Breast epithelium (tissue), 4 donors: ENCODE data around the gene SNX25. TPM values are rescaled to one million over a fixed set of nuclear protein-coding genes. Genes with fewer than 3 reads are reported as not detected.

Source experiments
- DNase-seq, 2 donors: peaks; one replicate each; pipeline ENCODE4 v3.0.0-alpha.2; 2019; ENCODE audit warnings: low spot score in 2 of 2
- H3K27ac ChIP-seq, 2 donors: fragments of 200-600 bp; sonication (generic) in 1 of 2; one replicate each; pipeline ENCODE4 v1.5.1; 2016 to 2019; ENCODE audit warnings: mild to moderate bottlenecking in 1 of 2
- H3K27me3 ChIP-seq, 2 donors: fragments of 200-600 bp; sonication (generic) in 1 of 2; one replicate each; pipeline versions ENCODE4 v1.5.1 to v1.6.0; 2017 to 2019; ENCODE audit warnings: control low read depth in 1 of 2, mild to moderate bottlenecking in 1 of 2
- H3K36me3 ChIP-seq: fragments of 200-600 bp; one replicate; pipeline ENCODE4 v1.5.1; 2019
- H3K4me1 ChIP-seq, 2 donors: fragments of 200-600 bp; sonication (generic); one replicate each; pipeline ENCODE4 v1.5.1; 2016 to 2019; ENCODE audit warnings: control low read depth in 1 of 2
- H3K4me3 ChIP-seq, 3 donors: fragments of 200-600 bp; sonication (generic); 1 replicate in 2 of 3; 2 replicates in 1 of 3; pipeline ENCODE4 v1.5.1; 2016 to 2019; ENCODE audit warnings: mild to moderate bottlenecking in 3 of 3, moderate library complexity in 2 of 3
- H3K9me3 ChIP-seq, 2 donors: fragments of 200-600 bp; sonication (generic) in 1 of 2; one replicate each; pipeline ENCODE4 v1.5.1; 2016 to 2019; ENCODE audit warnings: control low read depth in 1 of 2
- POLR2A ChIP-seq: fragments of 450-650 bp; IDR thresholded peaks from one replicate; pipeline ENCODE4 v1.6.1; 2016; ENCODE audit warnings: antibody characterized with exemption, mild to moderate bottlenecking, moderate library complexity
- POLR2AphosphoS5 ChIP-seq, 3 donors: sonication (generic); formaldehyde crosslinking; IDR thresholded peaks; one replicate each; pipeline ENCODE4 v1.6.1; 2017; ENCODE audit warnings: antibody characterized with exemption in 3 of 3
- intact Hi-C: fragments of 100-400 bp; cut with DNase I; formaldehyde crosslinking; loops from one replicate; pipeline ENCODE4 v1.15.1; 2023; ENCODE audit warnings: low total_unique reads
- total RNA-seq, 3 donors: library from RNA; depleted of rRNA; stranded (reverse); fragments of >200 nt; gene quantifications; one replicate each; pipeline ENCODE4 v1.1.0, GENCODE V29; 2016
- TF ChIP-seq, protein P1 (sequence below), 3 donors: fragments of 450-650 bp; IDR thresholded peaks; one replicate each; pipeline ENCODE4 v1.5.1; 2016 to 2017; ENCODE audit warnings: antibody characterized with exemption in 3 of 3, mild to moderate bottlenecking in 3 of 3, moderate library complexity in 3 of 3

Gene SNX25
- total RNA-seq, 3 donors from 2014 or later: 16.8 to 30.1 (median 29.8) TPM

DNA sequence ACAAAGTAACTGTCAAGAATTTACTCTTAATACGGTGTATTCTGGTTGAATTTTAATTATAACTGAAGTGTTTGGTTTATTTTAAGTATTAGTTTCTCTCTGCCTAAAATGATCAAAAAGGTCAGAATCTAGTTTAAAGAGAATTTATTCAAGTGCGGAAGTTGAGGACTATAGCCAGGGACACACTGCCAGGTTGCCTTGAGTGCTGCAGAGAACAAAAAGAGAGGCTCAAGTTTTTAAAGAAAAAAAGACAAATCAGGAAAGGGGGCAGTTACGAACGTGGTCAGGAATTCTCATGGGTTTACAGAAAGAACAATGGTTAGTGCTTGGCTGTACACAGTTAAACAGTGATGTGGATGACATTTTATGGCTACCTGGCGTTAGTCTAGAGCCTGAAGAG lies 81.3 kb downstream of the SNX25 start:
- no peaks in the 10 kb centered on the region for H3K4me1 ChIP-seq
- H3K36me3 ChIP-seq: no peaks in the 10 kb centered on the region
- DNase-seq: no peak
- TF ChIP-seq POLR2AphosphoS5 (IDR thresholded peaks at IDR 0.05) (no peak), POLR2A (no peak)
- TF ChIP-seq, protein P1, sequence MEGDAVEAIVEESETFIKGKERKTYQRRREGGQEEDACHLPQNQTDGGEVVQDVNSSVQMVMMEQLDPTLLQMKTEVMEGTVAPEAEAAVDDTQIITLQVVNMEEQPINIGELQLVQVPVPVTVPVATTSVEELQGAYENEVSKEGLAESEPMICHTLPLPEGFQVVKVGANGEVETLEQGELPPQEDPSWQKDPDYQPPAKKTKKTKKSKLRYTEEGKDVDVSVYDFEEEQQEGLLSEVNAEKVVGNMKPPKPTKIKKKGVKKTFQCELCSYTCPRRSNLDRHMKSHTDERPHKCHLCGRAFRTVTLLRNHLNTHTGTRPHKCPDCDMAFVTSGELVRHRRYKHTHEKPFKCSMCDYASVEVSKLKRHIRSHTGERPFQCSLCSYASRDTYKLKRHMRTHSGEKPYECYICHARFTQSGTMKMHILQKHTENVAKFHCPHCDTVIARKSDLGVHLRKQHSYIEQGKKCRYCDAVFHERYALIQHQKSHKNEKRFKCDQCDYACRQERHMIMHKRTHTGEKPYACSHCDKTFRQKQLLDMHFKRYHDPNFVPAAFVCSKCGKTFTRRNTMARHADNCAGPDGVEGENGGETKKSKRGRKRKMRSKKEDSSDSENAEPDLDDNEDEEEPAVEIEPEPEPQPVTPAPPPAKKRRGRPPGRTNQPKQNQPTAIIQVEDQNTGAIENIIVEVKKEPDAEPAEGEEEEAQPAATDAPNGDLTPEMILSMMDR (IDR thresholded peaks at IDR 0.05): no peak
- intact Hi-C loops: no loop called here
- no peaks in the 10 kb centered on the region for H3K27me3 ChIP-seq
- no peak overlapping the region for H3K4me3 ChIP-seq
- no peaks in the 10 kb centered on the region for H3K9me3 ChIP-seq
- H3K27ac ChIP-seq: no peak overlapping the region

DNA sequence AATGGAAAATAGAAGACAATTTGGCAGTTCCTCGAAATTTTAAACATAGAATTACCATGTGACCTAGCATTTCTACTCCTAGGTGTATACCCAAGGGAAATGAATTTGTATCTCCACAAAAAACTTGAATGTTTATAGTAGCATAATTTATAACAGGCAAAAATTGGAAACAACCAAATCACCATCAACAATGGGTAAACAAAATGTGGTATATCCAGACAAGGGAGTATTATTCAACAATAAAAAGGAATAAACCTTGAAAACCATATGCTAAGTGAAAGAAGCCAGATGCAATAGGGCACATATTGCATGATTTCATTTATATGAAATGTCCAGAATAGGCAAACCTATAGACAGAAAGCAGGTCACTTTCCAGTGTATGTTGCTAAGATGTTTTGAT lies 83.8 kb downstream of the SNX25 start:
- Histone ChIP-seq H3K36me3 (no peaks in the 10 kb centered on the region), H3K9me3 (no peaks in the 10 kb centered on the region), H3K27ac (no peak overlapping the region), H3K4me3 (no peak overlapping the region), H3K27me3 (no peaks in the 10 kb centered on the region), H3K4me1 (no peaks in the 10 kb centered on the region)
- DNase-seq: no peak
- intact Hi-C loops: no loop called here
- no peak for TF ChIP-seq POLR2AphosphoS5 (IDR thresholded peaks at IDR 0.05)
- TF ChIP-seq, protein P1 (IDR thresholded peaks at IDR 0.05): no peak

DNA sequence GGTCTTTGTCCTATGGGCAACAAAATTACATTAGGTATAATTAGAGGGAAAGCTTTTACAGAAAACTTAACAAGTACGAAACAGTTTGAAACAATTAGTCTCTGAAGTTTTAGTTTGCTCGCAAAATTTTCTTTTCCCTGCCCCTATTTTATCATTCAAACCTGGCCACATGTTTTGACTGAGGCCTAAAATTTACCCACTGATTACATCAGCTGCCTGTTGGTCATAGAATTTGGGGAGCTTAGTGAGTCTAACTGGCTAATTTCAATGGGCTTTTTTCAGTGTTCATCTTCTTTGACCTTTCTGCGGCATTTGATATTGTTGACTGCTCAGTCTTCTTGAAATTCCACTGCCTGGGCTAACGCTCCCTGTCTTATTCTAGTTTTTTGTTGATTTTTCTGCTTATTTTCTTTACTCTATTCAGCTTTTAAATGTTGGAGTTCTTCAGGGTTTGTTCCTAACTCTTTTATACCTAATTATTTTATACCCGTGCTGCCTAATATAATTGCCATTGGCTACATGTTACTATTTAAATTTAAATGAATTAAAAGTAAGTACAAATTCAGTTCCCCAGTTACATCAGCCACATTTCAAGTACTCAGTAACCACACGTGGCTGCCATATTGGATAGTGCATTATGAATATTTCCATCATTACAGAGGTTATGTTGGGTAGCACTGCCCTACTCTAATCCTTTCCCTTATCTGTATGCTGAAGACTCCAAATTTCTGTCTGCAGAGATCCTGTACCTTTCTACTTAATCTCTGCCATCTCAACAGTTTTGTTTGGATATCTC lies 87.5 kb downstream of the SNX25 start:
- no peak for DNase-seq
- H3K36me3 ChIP-seq: no peaks in the 10 kb centered on the region
- TF ChIP-seq, protein P1 (IDR thresholded peaks at IDR 0.05): no peak
- TF ChIP-seq POLR2A (no peak), POLR2AphosphoS5 (IDR thresholded peaks at IDR 0.05) (no peak)
- intact Hi-C loops: no loop called here
- no peaks in the 10 kb centered on the region for H3K9me3 ChIP-seq
- H3K27ac ChIP-seq: no peak overlapping the region
- no peak overlapping the region for H3K4me3 ChIP-seq
- H3K27me3 ChIP-seq: no peaks in the 10 kb centered on the region
- no peaks in the 10 kb centered on the region for H3K4me1 ChIP-seq

DNA sequence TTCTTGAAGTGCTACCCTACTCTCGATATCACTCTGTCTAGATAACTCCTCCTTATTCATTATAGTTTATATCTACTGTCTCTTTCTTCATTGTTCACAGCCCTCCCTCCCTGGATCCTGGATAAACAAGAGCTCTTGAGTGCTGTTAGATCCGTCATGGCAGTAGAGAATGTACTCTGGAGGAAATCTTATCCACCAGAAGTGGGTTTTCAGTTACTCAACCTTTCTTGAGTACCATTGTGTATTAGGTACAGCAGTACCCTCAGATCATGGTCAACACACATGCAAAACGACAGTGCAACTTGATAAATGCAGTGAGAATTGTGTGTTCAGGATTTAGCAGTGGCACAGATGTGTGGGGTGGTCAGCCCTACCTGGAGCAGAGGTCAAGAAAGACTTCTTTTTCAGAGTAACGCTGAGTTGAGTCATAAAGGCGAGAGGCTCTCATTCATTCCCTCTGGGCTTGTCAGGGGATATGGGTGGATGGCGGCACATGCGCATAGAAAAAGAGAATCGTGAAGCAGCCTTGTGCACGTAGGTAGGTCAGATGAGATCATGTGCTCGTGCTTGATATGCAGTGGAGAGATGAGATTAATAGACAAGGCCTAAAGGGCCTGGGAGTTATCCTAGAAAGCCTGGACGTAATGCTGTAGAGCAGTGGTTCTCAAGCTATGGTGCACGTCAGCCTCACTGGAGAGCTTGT lies 89.5 kb downstream of the SNX25 start:
- H3K4me3 ChIP-seq: no peak overlapping the region
- no peak overlapping the region for H3K27ac ChIP-seq

More for the DNA sequence above, 89.5 kb downstream of the SNX25 start:
- TF ChIP-seq POLR2AphosphoS5 (IDR thresholded peaks at IDR 0.05) (no peak), POLR2A (no peak)
- TF ChIP-seq, protein P1 (IDR thresholded peaks at IDR 0.05): no peak
- Histone ChIP-seq H3K4me1 (no peaks in the 10 kb centered on the region), H3K9me3 (no peaks in the 10 kb centered on the region), H3K36me3 (no peaks in the 10 kb centered on the region), H3K27me3 (no peaks in the 10 kb centered on the region)
- intact Hi-C loops: no loop called here
- DNase-seq: no peak
